ENCODE results near the gene DUSP23. TPM values are rescaled to one million over a fixed set of nuclear protein-coding genes. Genes with fewer than 3 reads are reported as not detected.

The DUSP23 gene
- total and polyA plus RNA-seq, 2 experiments from 2014 or later, result 32.6 to 52.1 TPM

GRCh38 chr1:159827102-159827490 lies 46.3 kb downstream of the DUSP23 start:
- H4K20me1 ChIP-seq (ENCODE audit: insufficient read depth), result no peaks in the 10 kb centered on the region
- in situ Hi-C loops (cut with MboI), result no loop called here
- H3K36me3 ChIP-seq (ENCODE audit: low read depth), result no peaks in the 10 kb centered on the region
- 86% methylated on average over 6 of the region's 6 CpGs for WGBS, 2 experiments (ENCODE audit: low coverage in 1 of 2, low lambda C conversion rate in 2 of 2, missing lambda C conversion rate in 2 of 2)
- H3F3A ChIP-seq (ENCODE audit: insufficient read depth), result peaks cover 9% of the 10 kb centered on the region
- H3K4me1 ChIP-seq (ENCODE audit: insufficient read depth), result peaks cover 4% of the 10 kb centered on the region
- no peaks in the 10 kb centered on the region for H3K9me2 ChIP-seq (ENCODE audit: insufficient read depth)
- H3K4me2 ChIP-seq (ENCODE audit: unreplicated experiment), result no peak overlapping the region
- H3K9me3 ChIP-seq (ENCODE audit: low read depth), result no peaks in the 10 kb centered on the region
- no peak overlapping the region for H3K9ac ChIP-seq
- H2AFZ ChIP-seq, result no peak overlapping the region
- TF ChIP-seq EZH2 (IDR thresholded peaks at IDR 0.05; ENCODE audit: insufficient read depth, poor library complexity, severe bottlenecking) (no peak), EZH2phosphoT487 (IDR thresholded peaks at IDR 0.05; ENCODE audit: insufficient read depth, low read depth) (no peak)
- no peaks in the 10 kb centered on the region for H3K79me2 ChIP-seq (ENCODE audit: insufficient read depth)
- no peak overlapping the region for H3K27ac ChIP-seq
- DNase-seq, result no peak
- H3K4me3 ChIP-seq, result no peak overlapping the region
- H3K27me3 ChIP-seq (replicated peaks; ENCODE audit: insufficient read depth), result no peaks in the 10 kb centered on the region; the same call in none of the 2 replicates

- Histone ChIP-seq H3K36me3 (ENCODE audit: low read depth) (no peaks in the 10 kb centered on the region), H4K20me1 (ENCODE audit: insufficient read depth) (no peaks in the 10 kb centered on the region), H3K27ac (no peak overlapping the region), H3K4me3 (no peak overlapping the region), H3K79me2 (ENCODE audit: insufficient read depth) (no peaks in the 10 kb centered on the region), H3K27me3 (replicated peaks; ENCODE audit: insufficient read depth) (no peaks in the 10 kb centered on the region; the same call in none of the 2 replicates), H3K4me1 (ENCODE audit: insufficient read depth) (peaks cover 8% of the 10 kb centered on the region), H3K9me2 (ENCODE audit: insufficient read depth) (no peaks in the 10 kb centered on the region), H3K9ac (no peak overlapping the region), H2AFZ (no peak overlapping the region), H3K9me3 (ENCODE audit: low read depth) (no peaks in the 10 kb centered on the region), H3K4me2 (ENCODE audit: unreplicated experiment) (no peak overlapping the region), H3F3A (ENCODE audit: insufficient read depth) (peaks cover 9% of the 10 kb centered on the region)
- TF ChIP-seq EZH2 (IDR thresholded peaks at IDR 0.05; ENCODE audit: insufficient read depth, poor library complexity, severe bottlenecking) (no peak), EZH2phosphoT487 (IDR thresholded peaks at IDR 0.05; ENCODE audit: insufficient read depth, low read depth) (no peak)
- in situ Hi-C loops (cut with MboI), result no loop called here
- no peak for DNase-seq
- WGBS, 2 experiments (ENCODE audit: low coverage in 1 of 2, low lambda C conversion rate in 2 of 2, missing lambda C conversion rate in 2 of 2), result 77 to 79% methylated on average over 3 of the region's 3 CpGs
These were observed 46.8 kb downstream of the DUSP23 start for GRCh38 chr1:159827549-159827948.

- TF ChIP-seq EZH2phosphoT487 (IDR thresholded peaks at IDR 0.05; ENCODE audit: insufficient read depth, low read depth) (no peak), EZH2 (IDR thresholded peaks at IDR 0.05; ENCODE audit: insufficient read depth, poor library complexity, severe bottlenecking) (no peak)
These were observed 47.4 kb downstream of the DUSP23 start for GRCh38 chr1:159828176-159828575.

GRCh38 chr1:159828581-159829272 lies 48.0 kb downstream of the DUSP23 start:
- H3K27me3 ChIP-seq (replicated peaks; ENCODE audit: insufficient read depth), result no peaks in the 10 kb centered on the region; the same call in 1 of the 2 replicates
- H3F3A ChIP-seq (ENCODE audit: insufficient read depth), result peaks cover 9% of the 10 kb centered on the region
- no peaks in the 10 kb centered on the region for H3K79me2 ChIP-seq (ENCODE audit: insufficient read depth)
- no peaks in the 10 kb centered on the region for H3K9me2 ChIP-seq (ENCODE audit: insufficient read depth)
- in situ Hi-C loops (cut with MboI), result no loop called here
- H2AFZ ChIP-seq, result no peak overlapping the region
- WGBS, 2 experiments (ENCODE audit: low coverage in 1 of 2, low lambda C conversion rate in 2 of 2, missing lambda C conversion rate in 2 of 2), result 86 to 89% methylated on average over 11 of the region's 11 CpGs
- H3K4me2 ChIP-seq (ENCODE audit: unreplicated experiment), result no peak overlapping the region
- peaks cover 8% of the 10 kb centered on the region for H3K4me1 ChIP-seq (ENCODE audit: insufficient read depth)
- no peaks in the 10 kb centered on the region for H4K20me1 ChIP-seq (ENCODE audit: insufficient read depth)
- no peak overlapping the region for H3K4me3 ChIP-seq
- H3K27ac ChIP-seq, result no peak overlapping the region
- no peaks in the 10 kb centered on the region for H3K9me3 ChIP-seq (ENCODE audit: low read depth)
- TF ChIP-seq EZH2 (IDR thresholded peaks at IDR 0.05; ENCODE audit: insufficient read depth, poor library complexity, severe bottlenecking) (no peak), EZH2phosphoT487 (IDR thresholded peaks at IDR 0.05; ENCODE audit: insufficient read depth, low read depth) (no peak)
- no peak for DNase-seq
- no peak overlapping the region for H3K9ac ChIP-seq
- no peaks in the 10 kb centered on the region for H3K36me3 ChIP-seq (ENCODE audit: low read depth)

More at GRCh38 chr1:159828176-159828575, 47.4 kb downstream of the DUSP23 start:
- Histone ChIP-seq H3K27ac (no peak overlapping the region), H3K79me2 (ENCODE audit: insufficient read depth) (no peaks in the 10 kb centered on the region), H4K20me1 (ENCODE audit: insufficient read depth) (no peaks in the 10 kb centered on the region), H3K9ac (no peak overlapping the region), H3K4me1 (ENCODE audit: insufficient read depth) (peaks cover 8% of the 10 kb centered on the region), H2AFZ (no peak overlapping the region), H3K4me2 (ENCODE audit: unreplicated experiment) (no peak overlapping the region), H3F3A (ENCODE audit: insufficient read depth) (peaks cover 9% of the 10 kb centered on the region), H3K36me3 (ENCODE audit: low read depth) (no peaks in the 10 kb centered on the region), H3K27me3 (replicated peaks; ENCODE audit: insufficient read depth) (no peaks in the 10 kb centered on the region; the same call in none of the 2 replicates), H3K4me3 (no peak overlapping the region), H3K9me2 (ENCODE audit: insufficient read depth) (no peaks in the 10 kb centered on the region), H3K9me3 (ENCODE audit: low read depth) (no peaks in the 10 kb centered on the region)
- in situ Hi-C loops (cut with MboI), result no loop called here
- whole genome bisulfite sequencing, 2 experiments (ENCODE audit: low coverage in 1 of 2, low lambda C conversion rate in 2 of 2, missing lambda C conversion rate in 2 of 2), result 64% methylated on average over 3 of the region's 3 CpGs
- no peak for DNase-seq

Measured in GM23248 (cell line).